ENCODE data around the gene GPRASP1.
A peak's percentile ranks its signal among the peaks of the same experiment; 100 is the strongest.
"Not testable (repeated sequence)": the region's sequence is repeated elsewhere in the genome, so short reads cannot be mapped to it uniquely, and the experiment has no call there.

Gene GPRASP1, protein sequence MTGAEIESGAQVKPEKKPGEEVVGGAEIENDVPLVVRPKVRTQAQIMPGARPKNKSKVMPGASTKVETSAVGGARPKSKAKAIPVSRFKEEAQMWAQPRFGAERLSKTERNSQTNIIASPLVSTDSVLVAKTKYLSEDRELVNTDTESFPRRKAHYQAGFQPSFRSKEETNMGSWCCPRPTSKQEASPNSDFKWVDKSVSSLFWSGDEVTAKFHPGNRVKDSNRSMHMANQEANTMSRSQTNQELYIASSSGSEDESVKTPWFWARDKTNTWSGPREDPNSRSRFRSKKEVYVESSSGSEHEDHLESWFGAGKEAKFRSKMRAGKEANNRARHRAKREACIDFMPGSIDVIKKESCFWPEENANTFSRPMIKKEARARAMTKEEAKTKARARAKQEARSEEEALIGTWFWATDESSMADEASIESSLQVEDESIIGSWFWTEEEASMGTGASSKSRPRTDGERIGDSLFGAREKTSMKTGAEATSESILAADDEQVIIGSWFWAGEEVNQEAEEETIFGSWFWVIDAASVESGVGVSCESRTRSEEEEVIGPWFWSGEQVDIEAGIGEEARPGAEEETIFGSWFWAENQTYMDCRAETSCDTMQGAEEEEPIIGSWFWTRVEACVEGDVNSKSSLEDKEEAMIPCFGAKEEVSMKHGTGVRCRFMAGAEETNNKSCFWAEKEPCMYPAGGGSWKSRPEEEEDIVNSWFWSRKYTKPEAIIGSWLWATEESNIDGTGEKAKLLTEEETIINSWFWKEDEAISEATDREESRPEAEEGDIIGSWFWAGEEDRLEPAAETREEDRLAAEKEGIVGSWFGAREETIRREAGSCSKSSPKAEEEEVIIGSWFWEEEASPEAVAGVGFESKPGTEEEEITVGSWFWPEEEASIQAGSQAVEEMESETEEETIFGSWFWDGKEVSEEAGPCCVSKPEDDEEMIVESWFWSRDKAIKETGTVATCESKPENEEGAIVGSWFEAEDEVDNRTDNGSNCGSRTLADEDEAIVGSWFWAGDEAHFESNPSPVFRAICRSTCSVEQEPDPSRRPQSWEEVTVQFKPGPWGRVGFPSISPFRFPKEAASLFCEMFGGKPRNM (N-terminal part only)

DNA sequence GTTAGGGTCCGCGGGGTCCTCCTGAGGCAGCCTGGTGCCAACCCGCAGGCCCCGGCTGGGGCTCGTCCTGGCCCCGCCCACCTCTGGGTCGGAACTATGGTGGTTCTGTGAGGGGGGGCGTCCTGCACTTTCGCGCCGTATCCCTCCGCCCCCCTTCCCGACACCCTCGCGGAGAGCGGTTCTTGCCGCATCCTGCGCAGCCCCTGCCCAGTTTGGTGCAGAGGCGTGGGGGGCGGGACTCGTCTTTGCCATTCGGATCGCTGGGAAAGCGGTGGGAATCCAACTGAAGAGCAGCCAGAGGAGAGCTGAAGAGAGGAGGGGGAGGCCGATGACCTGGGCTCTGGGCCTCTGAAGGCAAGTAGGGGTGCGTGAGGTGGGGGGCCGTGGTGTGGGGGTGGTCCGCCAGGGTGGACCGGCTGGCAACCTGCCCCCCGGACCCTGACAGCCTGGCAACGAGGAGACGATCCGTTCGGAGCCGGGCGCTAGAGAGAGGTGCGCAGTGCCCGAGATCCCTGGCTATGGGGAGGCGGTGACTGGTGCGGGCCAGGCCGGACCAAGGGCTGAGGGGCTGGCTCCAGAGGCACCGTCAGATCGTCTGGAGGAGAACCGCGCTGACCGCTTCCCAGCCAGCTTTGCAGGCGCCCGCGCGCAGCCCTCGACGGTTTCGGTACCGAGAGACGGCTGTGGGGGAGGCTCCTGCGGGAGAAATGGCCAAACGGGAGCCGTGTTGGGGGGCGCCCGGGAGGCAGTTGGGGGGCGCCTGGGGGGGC lies at the start of gene GPRASP1:
Gene GPRASP1 (plus strand): TSS at position 242 of the 770 bp plus-strand sequence. CDS start 2,431 bp downstream, outside the sequence.
- DNase-seq (ENCODE audit: low read depth in 2 of 2, low spot score in 1 of 2) = peak in 1 of 2 donors; percentile 27

DNA sequence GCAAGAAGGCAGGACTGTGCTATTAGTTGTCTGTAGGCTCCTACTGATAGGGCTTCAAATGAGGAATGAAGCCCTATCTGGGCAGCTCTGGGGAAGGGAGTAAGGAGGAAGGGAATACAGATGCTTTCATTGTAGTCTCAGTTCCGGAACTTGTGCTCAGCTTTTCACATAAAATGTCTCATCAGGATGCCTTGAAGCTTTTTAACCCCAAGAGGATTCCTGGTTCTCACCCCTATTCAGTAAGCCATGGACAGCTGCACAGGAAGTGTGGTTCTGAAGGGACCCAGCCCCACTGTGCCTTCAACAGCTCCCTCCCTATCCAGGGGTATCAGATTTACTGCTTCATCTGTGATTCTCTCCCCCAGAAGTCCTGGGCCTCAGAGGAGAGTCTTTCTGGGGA lies 47.0 kb upstream of the GPRASP1 start:
- no peak for DNase-seq (ENCODE audit: low read depth in 2 of 2, low spot score in 1 of 2)

DNA sequence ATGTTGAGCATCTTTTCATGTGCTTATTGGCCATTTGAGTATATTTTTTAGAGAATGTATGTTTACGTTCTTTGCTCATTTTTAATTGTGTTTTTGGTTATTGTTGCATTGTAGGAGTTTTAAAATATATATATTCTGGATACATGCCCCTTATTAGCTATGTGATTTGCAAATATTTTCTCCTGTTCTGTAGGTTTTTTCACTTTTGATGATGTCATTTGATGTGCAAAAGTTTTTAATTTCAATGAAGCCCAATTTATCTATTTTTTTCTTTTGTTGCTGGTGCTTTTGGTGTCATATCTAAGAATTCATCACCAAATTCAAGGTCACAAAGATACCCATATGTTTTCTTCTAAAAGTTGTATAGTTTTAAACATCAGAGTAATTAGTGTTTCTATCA lies 45.2 kb upstream of the GPRASP1 start:
- DNase-seq (ENCODE audit: low read depth in 2 of 2, low spot score in 1 of 2) = no peak

DNA sequence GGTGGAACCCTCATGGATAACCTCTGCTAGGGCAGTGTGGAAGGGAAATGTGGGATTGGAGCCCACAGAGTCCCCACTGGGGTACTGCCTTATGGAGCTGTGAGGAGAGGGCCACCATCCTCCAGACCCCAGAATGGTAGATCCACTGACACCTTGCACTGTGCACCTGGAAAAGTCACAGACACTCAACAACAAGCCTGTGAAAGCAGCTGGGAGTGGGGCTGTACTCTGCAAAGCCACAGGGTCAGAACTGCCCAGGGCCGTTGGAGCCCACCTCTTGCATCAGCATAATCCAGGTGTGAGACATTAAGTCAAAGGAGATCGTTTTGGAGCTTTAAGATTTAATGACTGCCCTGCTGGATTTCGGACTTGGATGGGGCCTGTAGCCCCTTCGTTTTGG lies 40.4 kb upstream of the GPRASP1 start:
- DNase-seq (ENCODE audit: low read depth in 2 of 2, low spot score in 1 of 2) = no peak

DNA sequence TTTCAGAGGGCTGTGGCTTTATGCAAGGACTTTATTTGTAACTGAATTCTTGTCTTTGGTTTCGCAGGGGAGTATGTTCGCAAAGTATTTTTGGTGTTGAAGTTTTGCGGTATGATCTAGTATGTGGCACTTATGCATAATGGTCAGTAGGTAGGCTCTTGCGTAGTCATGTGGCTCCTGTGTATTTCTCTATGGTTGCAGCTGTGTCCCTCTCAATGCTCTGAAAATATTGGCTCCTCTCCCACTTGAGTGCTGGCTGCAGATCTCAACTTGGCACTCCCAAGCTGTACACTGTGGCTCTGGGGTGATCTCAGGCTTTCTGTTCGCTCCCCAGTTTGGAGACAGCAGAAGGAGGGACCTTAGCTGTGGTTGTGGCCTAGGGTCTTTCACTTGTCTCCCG lies 27.2 kb upstream of the GPRASP1 start:
- no peak for DNase-seq (ENCODE audit: low read depth in 2 of 2, low spot score in 1 of 2)

DNA sequence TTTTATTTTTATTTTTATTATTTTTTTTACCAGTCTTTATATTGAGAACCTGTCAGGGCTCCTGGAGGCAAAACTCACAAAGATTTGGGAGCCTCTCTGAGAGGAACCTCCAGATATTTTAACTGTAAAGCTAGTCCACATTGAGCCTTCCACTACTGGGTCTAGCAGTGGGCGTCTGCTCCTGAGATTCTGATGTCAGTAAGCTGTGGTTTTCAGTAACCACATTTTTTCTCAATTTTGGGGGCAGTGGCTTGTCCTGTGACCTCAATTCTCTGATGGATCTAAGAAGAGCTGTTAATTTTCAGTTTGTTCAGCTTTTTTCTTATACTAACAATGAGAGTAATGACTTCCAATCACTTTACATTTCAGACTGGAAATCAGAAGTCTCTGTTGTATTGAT lies 23.6 kb upstream of the GPRASP1 start:
- no peak for DNase-seq (ENCODE audit: low read depth in 2 of 2, low spot score in 1 of 2)

DNA sequence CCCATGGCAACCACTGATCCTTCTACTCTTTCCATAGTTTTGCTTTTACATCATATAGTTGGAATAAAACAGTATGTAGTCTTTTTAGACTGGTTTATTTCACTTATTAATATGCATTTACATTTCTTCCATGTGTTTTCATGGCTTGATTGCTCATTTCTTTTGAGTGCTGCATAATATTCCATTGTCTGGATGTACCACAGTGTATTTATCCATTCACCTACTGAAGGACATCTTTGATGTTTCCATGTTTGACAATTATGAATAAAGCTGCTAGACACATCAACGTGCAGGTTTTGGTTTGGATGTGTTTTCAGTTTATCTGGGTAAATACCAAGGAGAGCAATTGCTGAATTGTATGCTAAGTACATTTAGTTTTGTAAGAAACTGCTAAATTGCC lies 13.7 kb upstream of the GPRASP1 start:
- no peak for DNase-seq (ENCODE audit: low read depth in 2 of 2, low spot score in 1 of 2)

DNA sequence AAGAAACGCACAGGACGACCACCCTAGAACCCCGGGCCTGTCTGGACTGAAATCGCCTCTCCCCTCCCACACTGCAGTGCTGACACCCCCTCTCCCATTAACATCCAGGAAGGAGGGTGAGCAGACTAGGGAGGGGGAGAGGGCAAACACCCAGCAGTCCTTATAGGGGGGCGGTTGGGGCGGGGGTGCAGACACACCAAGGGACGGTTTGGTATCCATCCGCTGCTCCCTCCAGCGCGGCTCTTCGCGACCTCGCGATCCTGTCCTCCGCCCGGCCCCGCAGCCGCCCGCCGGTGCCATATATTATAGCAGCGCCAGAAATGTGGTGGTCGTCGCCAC lies 411 bp upstream of the GPRASP1 start:
- DNase-seq (ENCODE audit: low read depth in 2 of 2, low spot score in 1 of 2) = no peak

DNA sequence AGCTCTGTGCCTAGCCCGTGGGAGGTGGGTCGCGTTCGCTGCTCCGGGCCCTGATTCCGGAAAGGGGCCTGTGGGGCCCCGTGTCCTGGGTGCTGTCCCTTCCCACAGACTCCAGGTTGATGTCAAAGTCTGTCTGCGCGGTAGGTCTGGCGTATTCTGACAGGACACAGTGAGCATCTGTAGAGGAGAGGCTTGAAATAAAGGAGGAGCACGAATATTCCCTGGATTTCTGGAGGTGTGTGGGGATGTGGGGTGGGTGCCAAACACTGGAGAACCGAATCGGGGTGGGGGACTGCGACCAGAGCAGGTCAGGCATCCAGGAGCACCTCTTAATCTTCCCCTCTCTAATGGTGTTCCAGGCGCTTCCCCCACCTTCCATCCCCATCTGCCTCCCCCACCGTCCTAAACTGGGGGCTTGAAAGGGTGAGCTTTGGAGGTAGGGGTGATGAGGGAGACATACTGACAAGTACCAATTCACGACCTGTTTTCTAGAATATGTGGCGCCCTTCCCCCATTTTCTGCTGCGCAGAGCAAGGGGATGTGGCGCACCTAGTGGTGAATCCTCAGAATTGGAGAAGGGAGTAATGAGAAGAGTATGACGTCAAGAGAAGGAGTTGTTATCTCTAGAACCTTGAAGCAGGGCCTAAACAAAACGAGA lies 877 bp downstream of the GPRASP1 start:
- no peak for DNase-seq (ENCODE audit: low read depth in 2 of 2, low spot score in 1 of 2)

DNA sequence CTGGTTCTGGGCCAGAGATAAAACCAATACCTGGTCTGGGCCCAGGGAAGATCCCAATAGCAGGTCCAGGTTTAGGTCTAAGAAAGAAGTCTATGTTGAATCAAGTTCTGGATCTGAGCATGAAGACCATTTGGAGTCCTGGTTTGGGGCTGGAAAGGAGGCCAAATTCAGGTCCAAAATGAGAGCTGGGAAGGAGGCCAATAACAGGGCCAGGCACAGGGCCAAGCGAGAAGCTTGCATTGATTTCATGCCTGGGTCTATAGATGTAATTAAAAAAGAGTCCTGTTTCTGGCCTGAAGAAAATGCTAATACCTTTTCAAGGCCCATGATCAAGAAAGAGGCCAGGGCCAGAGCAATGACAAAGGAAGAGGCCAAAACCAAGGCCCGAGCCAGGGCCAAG lies 3.4 kb downstream of the GPRASP1 start:
- DNase-seq (ENCODE audit: low read depth in 2 of 2, low spot score in 1 of 2) = no peak

DNA sequence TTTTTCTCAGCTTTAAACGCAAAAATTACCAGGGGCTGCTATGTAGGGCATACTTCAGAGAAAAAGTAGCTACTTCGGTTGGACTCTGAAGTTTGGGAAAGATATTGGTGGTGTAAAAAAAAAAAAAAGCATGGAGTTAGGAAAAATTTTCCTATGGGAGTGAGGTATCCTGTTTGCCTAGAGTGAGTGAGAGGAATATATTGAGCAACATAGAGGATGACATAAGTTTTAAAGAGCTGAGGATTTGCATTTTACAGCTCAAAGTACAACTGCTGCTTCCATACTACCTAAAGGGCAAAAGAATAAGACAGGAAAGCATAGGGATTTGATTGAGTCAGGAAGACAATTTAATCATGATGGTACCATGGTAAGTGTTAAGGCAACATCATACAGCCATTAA lies 7.3 kb downstream of the GPRASP1 start:
- no peak for DNase-seq (ENCODE audit: low read depth in 2 of 2, low spot score in 1 of 2)

DNA sequence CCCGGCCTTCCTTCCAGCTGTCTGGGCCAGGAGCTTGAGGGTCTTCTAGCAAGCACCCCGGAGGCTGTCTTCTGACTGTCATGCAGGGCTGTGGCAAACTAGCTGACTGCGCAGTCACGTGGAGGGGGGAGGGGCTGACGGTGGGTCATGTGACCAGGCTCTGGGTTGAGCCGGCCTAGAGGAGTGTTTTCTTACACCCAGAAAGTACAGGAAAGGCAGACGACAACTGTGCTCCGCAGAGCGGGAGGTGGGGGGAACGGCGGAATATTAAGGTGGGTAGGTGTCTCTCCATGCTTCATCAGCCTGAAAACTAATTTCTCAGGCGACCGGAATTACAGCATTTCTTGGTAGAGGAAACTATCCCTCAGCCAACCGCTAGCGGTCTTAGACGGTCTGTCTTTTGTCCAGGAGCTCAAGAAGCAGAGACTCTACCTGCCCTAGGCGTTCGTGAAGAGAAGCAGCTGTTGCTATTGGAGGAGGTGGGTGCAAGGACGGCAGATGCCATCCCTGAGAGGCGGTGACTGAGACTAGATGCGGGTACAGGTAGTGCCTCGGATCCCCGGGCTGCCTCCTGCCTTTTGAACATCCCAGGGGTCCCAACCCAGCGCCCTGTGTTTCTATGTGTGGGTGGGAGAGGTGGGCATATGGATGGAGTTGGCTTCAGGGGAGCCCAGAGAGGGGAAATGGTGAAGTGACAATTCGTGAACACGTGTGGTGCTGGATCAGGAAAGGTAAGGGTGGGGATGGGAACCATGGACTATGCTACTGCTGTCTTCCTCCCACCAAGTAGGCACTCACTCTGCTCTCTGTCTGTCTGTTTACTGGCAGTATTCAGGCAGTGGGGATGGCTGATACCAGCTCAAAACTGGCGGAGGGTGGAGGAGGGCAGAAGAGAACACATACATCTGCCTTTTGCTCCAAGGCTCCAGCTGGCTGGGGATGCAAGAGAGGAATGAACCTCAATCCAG lies 8.8 kb downstream of the GPRASP1 start:
- peak; percentile 72 for DNase-seq (ENCODE audit: low read depth in 2 of 2, low spot score in 1 of 2)

DNA sequence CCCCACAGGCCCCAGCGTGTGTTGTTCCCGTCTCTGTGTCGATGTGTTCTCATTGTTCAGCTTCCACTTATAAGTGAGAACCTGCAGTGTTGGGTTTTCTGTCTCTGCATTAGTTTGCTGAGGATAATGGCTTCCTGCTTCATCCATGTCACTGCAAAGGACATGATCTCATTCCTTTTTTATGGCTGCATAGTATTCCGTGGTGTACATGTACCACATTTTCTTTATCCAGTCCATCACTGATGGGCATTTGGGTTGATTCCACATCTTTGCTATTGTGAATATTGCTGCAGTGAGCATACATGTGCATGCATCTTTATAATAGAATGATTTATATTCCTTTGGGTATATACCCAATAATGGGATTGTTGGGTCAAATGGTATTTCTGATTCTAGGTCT lies 12.5 kb downstream of the GPRASP1 start:
- not testable (repeated sequence) for DNase-seq (ENCODE audit: low read depth in 2 of 2, low spot score in 1 of 2)

DNA sequence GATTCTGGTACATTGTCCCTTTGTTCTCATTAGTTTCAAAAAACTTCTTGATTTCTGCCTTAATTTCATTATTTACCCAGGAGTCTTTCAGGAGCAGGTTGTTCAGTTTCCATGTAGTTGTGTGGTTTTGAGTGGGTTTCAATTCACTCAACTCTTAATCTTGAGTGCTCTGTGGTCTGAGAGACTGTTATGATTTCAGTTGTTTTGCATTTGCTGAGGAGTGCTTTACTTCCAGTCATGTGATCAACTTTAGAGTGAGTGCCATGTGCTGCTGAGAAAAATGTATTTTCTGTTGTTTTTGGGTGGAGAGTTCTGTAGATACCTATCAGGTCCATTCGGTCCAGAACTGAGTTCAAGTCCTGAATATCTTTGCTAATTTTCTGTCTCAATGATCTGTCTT lies 15.8 kb downstream of the GPRASP1 start:
- DNase-seq (ENCODE audit: low read depth in 2 of 2, low spot score in 1 of 2) = not testable (repeated sequence)

DNA sequence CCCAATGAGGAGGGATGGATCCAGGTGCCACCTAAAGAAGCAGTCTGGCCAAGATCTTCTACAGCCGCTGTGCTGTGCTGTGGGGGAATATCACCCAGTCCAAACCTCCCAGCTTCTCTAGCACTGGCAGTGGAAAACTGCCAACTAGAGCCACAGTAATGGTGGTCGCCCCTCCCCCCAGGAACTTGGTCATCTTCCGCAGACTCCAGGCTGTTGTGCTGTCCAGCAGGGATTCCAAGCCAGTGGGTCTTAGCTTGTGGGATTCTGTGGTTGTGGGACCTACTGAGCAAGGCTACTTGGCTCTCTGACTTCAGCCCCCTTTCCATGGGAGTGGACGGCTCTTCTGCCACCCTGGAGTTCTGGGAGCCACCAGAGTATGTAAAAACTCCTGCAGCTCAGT lies 18.2 kb downstream of the GPRASP1 start:
- DNase-seq (ENCODE audit: low read depth in 2 of 2, low spot score in 1 of 2) = no peak

DNA sequence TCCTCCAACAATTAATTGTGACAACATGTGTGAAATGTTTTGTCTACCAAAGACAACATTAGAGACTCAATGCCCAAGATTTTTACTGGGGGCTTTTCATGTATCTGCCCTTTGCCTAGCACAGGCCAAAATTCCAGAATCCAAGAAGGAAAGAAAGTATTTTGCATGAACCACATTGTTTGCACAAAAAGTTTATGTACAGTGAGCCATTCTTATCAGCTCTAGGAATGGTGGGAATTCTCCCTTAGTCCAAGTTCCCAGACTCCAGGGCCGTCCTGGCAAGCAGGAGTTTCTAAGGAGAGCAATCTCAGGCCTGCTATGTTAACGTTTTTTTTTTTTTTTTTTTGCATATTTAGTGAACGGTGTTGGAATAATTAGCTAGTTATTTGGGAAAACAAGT lies 21.6 kb downstream of the GPRASP1 start:
- DNase-seq (ENCODE audit: low read depth in 2 of 2, low spot score in 1 of 2) = no peak

DNA sequence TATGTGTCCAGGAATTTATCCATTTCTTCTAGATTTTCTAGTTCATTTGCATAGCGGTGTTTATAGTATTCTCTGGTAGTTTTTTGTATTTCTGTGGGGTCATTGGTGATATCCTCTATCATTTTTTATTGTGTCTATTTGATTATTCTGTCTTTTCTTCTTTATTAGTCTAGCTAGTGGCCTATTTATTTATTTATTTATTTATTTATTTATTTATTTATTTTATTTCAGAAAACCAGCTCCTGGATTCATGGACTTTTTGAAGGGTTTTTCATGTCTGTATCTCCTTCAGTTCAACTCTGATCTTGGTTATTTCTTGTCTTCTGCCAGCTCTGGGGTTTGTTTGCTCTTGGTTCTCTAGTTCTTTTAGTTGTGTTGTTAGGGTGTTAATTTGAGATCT lies 26.2 kb downstream of the GPRASP1 start:
- not testable (repeated sequence) for DNase-seq (ENCODE audit: low read depth in 2 of 2, low spot score in 1 of 2)

DNA sequence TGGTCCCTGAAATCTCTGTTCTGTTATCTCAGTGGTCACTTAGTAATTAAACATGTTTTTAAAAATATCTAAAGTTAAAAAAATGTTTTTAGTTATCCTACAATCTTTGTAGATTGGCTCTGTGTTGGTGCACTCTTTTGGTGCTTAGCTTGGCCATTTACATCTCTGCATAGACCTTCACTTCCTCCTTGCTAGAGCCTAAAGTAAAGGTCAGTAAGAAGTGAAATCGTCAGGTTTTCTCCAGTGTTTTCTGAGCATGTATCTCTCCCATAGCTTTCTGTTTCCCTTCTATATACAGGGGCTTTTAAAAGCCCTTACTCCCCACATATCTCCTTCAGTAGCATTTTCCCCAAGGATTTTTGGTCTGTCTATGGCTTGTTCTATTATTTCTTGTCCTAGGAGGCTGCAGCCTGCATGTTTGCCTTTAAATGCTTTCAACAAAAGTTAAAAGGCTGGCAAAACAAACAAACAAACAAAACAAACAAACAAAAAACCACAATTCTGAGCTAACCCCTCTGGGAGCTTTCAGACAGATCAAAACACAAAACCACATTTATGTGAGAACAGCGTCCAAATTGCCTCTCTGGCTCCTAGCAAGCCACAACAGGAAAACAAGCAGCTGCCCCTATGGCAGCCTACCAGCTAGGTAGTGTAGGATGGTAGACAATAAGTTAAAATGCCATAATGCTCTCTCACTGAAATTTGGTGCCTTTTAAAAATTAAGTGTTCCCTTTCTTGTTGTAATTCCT lies 33.7 kb downstream of the GPRASP1 start:
- no peak for DNase-seq (ENCODE audit: low read depth in 2 of 2, low spot score in 1 of 2)

DNA sequence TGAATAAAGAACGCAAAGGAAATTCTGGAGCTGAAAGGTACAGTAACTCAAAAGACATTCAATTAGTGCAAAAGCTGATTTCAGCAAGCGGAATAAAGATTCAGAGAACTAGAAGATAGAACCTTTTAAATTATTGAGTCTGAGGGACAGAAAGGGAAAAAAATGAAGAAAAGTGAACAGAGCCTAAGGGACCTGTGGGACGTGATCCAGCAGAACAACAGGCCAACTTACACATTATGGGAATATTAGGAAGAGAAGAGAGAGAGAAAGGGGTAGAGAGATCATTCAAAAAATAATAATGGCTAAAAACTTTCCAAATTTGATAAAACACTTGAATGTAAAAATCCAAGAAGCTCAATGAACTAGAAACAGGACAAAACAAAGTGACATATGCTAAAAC lies 43.5 kb downstream of the GPRASP1 start:
- DNase-seq (ENCODE audit: low read depth in 2 of 2, low spot score in 1 of 2) = no peak
